Measurements from ENCODE around the gene ANGPTL8. TPM values are rescaled to one million over a fixed set of nuclear protein-coding genes. Genes with fewer than 3 reads are reported as not detected.
A peak's percentile ranks its signal among the peaks of the same experiment; 100 is the strongest.

ANGPTL8 gene
- total and polyA plus RNA-seq, 8 donors = 0.38 to 2.2 (median 1.4) TPM; not detected in 4

- FAIRE-seq = no peak
- intact Hi-C loops (cut with DNase I) = no loop called here
- ATAC-seq = no peak
- H3K4me3 ChIP-seq = no peak overlapping the region
- 73 to 75% methylated on average over 6 of the region's 6 CpGs for WGBS, 2 donors
- peaks cover 0 to 12% (median 0%) of the 10 kb centered on the region in 3 donors for H3K4me1 ChIP-seq
- no peaks in the 10 kb centered on the region for H3K36me3 ChIP-seq
- no peaks in the 10 kb centered on the region for H3K9me3 ChIP-seq
- H3K27ac ChIP-seq = peak overlapping the region in 1 of 4 donors; percentile 55
- no peak for DNase-seq
- no peaks in the 10 kb centered on the region for H3K27me3 ChIP-seq
- TF ChIP-seq CTCF (IDR thresholded peaks at IDR 0.05) = no peak
Measured at GRCh38 chr19:11265177-11265784, 25.9 kb downstream of the ANGPTL8 start.

GRCh38 chr19:11265785-11266236 is 26.4 kb downstream of the ANGPTL8 start:
- FAIRE-seq (no peak), DNase-seq (peak; percentile 71 to 86 (median 82)), ATAC-seq (peak; percentile 79 to 89 (median 86))
- no peak overlapping the region for H3K27ac ChIP-seq
- peaks cover 0 to 12% (median 0%) of the 10 kb centered on the region in 3 donors for H3K4me1 ChIP-seq
- WGBS, 2 donors = 35 to 43% methylated on average over 11 of the region's 11 CpGs
- no peak overlapping the region for H3K4me3 ChIP-seq
- intact Hi-C loops (cut with DNase I) = no loop called here
- H3K9me3 ChIP-seq = no peaks in the 10 kb centered on the region
- no peak for TF ChIP-seq CTCF (IDR thresholded peaks at IDR 0.05)
- H3K27me3 ChIP-seq = no peaks in the 10 kb centered on the region
- H3K36me3 ChIP-seq = no peaks in the 10 kb centered on the region

- ATAC-seq (no peak), FAIRE-seq (no peak), DNase-seq (no peak)
- Histone ChIP-seq H3K4me1 (peaks cover 0 to 12% (median 0%) of the 10 kb centered on the region in 3 donors), H3K27ac (no peak overlapping the region), H3K27me3 (no peaks in the 10 kb centered on the region), H3K9me3 (no peaks in the 10 kb centered on the region), H3K36me3 (no peaks in the 10 kb centered on the region), H3K4me3 (no peak overlapping the region)
- intact Hi-C loops (cut with DNase I) = no loop called here
- 91 to 93% methylated on average over 10 of the region's 10 CpGs for WGBS, 2 donors
- no peak for TF ChIP-seq CTCF (IDR thresholded peaks at IDR 0.05)
Measured at GRCh38 chr19:11267316-11268085, 28.1 kb downstream of the ANGPTL8 start.

- FAIRE-seq = no peak
- ATAC-seq = no peak
- intact Hi-C loops (cut with DNase I) = no loop called here
Measured at GRCh38 chr19:11268783-11269267, 29.4 kb downstream of the ANGPTL8 start.

More at GRCh38 chr19:11268783-11269267, 29.4 kb downstream of the ANGPTL8 start:
- Histone ChIP-seq H3K9me3 (no peaks in the 10 kb centered on the region), H3K4me3 (no peak overlapping the region), H3K27me3 (no peaks in the 10 kb centered on the region), H3K36me3 (no peaks in the 10 kb centered on the region), H3K4me1 (peaks cover 0 to 12% (median 0%) of the 10 kb centered on the region in 3 donors), H3K27ac (no peak overlapping the region)
- WGBS, 2 donors = 70 to 75% methylated on average over 10 of the region's 10 CpGs
- TF ChIP-seq CTCF (IDR thresholded peaks at IDR 0.05) = no peak
- no peak for DNase-seq
